ENCODE data around the gene C1QL1. TPM values are rescaled to one million over a fixed set of nuclear protein-coding genes. Genes with fewer than 3 reads are reported as not detected.

The C1QL1 gene
- polyA plus RNA-seq, 1 experiment = 1.9 TPM

DNA sequence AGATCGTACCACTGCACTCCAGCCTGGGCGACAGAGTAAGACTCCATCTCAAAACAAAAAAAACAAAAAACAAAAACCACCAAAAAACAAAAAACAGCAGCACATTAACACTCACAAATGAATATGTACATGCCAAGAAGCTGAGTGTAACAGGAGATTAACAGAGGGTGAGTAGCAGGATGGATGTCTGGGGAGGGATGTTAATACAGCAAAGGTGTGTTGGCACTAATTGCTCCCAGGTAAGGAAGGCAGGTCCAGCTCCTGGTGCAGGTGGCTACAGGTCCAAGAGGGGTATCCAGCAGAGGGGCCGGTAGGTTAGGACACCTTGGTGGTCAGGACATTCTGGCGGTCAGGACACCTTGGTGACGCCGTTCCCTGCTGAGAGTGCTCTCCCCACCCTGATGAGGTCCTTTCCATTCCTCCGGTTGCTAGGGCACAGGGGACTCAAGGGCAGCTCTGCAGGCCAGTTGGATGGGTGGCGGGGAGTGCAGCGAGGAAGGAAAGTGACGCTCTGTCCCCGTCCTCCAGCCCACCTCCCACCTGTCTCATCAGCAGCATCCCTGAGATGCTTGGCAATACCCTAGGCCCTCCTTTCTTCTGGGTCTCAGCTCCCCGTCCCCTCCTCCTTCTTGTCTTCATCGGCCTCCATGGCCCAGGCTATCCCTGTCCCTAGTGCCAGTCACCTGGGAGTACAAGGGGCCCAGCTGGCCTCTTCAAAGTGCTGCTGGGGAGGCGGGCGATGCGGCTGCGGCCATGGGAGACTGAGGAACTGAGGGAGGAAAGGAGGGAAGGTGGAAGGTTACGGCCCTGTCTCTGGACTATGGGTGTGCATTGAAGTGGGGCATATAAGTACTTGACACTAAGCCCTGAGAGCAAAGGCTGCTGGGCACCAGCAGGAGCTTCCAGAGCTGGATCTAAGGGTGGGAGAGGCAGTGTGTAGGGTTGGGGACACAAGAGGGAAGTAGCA is 42.1 kb downstream of the C1QL1 start:
- Histone ChIP-seq H3K27ac (ENCODE audit: low read depth, low read length) (no peak overlapping the region), H3K9me3 (ENCODE audit: control insufficient read depth, insufficient read depth, low read length) (no peaks in the 10 kb centered on the region; the same call in 1 of the 2 replicates), H3K27me3 (ENCODE audit: control insufficient read depth, insufficient read depth, low read length) (no peaks in the 10 kb centered on the region), H3K4me3 (ENCODE audit: low read depth, low read length) (no peak overlapping the region)
- POLR2A ChIA-PET = no interaction called here
- no peak for DNase-seq (ENCODE audit: low read depth, low spot score)
- TF ChIP-seq, protein P1, sequence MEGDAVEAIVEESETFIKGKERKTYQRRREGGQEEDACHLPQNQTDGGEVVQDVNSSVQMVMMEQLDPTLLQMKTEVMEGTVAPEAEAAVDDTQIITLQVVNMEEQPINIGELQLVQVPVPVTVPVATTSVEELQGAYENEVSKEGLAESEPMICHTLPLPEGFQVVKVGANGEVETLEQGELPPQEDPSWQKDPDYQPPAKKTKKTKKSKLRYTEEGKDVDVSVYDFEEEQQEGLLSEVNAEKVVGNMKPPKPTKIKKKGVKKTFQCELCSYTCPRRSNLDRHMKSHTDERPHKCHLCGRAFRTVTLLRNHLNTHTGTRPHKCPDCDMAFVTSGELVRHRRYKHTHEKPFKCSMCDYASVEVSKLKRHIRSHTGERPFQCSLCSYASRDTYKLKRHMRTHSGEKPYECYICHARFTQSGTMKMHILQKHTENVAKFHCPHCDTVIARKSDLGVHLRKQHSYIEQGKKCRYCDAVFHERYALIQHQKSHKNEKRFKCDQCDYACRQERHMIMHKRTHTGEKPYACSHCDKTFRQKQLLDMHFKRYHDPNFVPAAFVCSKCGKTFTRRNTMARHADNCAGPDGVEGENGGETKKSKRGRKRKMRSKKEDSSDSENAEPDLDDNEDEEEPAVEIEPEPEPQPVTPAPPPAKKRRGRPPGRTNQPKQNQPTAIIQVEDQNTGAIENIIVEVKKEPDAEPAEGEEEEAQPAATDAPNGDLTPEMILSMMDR (IDR thresholded peaks at IDR 0.05; ENCODE audit: low read depth, low read length) = no peak
- CTCF ChIA-PET = interaction anchor here (0.9 to 2.0 kb wide), 2 partner anchors 96 to 209 kb away, joined by 4 to 8 read pairs; partner anchors contain the start of gene ACBD4

DNA sequence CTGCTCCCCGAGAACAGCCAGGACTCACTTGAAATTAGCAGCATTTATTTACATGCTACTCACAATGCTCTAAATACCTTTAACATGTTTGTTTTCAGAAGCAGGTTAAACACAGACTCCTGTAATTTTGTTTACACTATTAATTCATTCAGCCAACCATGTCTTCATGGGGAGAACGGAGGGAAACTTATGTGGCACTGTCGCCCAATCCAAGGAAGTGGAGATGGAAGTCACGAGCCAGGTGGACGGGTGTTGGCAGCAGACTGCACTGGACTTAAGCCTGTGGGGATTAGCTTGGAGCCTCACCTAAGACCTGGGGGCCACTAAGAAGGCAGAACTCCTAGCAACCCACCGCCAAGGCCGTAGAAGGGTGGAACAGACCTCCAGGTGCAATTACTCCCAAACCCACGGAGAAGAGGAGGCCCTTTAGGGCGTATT is 44.0 kb downstream of the C1QL1 start:
- no peak overlapping the region for H3K4me3 ChIP-seq (ENCODE audit: low read depth, low read length)
- no peaks in the 10 kb centered on the region; the same call in 1 of the 2 replicates for H3K9me3 ChIP-seq (ENCODE audit: control insufficient read depth, insufficient read depth, low read length)
- CTCF ChIA-PET = interaction anchor here (8.7 kb wide), 1 partner anchor 97 kb away, joined by 244 read pairs; no protein-coding TSS in a partner anchor
- TF ChIP-seq, protein P1 (IDR thresholded peaks at IDR 0.05; ENCODE audit: low read depth, low read length) = no peak
- no peak for DNase-seq (ENCODE audit: low read depth, low spot score)
- POLR2A ChIA-PET = no interaction called here
- H3K27ac ChIP-seq (ENCODE audit: low read depth, low read length) = no peak overlapping the region
- H3K27me3 ChIP-seq (ENCODE audit: control insufficient read depth, insufficient read depth, low read length) = no peaks in the 10 kb centered on the region

DNA sequence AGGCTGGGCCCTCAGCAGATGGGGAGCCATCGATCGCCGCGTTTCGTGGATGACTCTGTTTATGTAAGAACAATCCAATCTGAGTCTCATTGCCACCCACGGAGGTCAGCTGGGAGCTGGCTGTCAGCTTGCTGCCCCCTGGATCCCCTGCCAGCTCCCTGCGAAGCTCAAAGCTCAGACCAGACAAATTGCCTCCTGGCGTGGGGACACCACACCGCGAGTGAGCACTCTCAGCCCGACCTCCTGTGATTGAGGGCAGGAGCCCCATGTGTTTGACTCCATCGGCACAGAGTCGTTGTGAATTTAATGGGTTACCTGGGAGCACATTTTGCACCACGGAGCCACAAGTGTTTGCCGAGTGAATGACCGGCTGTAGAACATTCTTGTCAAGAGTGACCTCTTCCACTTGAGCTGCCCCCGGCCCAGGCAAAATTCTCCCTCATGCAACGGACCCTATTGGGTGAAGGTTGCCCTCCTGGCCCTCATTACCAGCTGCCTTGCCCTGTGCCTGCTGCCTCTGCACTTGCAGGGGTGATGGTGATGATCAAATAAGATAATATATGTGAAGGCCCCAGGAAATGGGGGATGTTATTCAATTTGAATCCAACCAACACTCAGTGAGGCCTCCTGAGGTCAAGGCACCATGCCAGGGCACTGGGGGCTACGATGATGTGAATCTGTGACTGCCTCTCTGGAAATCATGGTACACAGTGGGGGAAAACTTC is 45.2 kb downstream of the C1QL1 start:
- ChIA-PET POLR2A (interaction anchor here (0.5 kb wide), 1 partner anchor 49 kb away, joined by 3 read pairs; no protein-coding TSS in a partner anchor), CTCF (interaction anchor here (1.0 to 8.7 kb wide), 2 partner anchors 21 to 99 kb away, joined by 3 to 244 read pairs; no protein-coding TSS in a partner anchor)
- Histone ChIP-seq H3K27me3 (ENCODE audit: control insufficient read depth, insufficient read depth, low read length) (no peaks in the 10 kb centered on the region), H3K27ac (ENCODE audit: low read depth, low read length) (no peak overlapping the region), H3K9me3 (ENCODE audit: control insufficient read depth, insufficient read depth, low read length) (no peaks in the 10 kb centered on the region), H3K4me3 (ENCODE audit: low read depth, low read length) (no peak overlapping the region)
- DNase-seq (ENCODE audit: low read depth, low spot score) = no peak
- TF ChIP-seq, protein P1 (IDR thresholded peaks at IDR 0.05; ENCODE audit: low read depth, low read length) = no peak

DNA sequence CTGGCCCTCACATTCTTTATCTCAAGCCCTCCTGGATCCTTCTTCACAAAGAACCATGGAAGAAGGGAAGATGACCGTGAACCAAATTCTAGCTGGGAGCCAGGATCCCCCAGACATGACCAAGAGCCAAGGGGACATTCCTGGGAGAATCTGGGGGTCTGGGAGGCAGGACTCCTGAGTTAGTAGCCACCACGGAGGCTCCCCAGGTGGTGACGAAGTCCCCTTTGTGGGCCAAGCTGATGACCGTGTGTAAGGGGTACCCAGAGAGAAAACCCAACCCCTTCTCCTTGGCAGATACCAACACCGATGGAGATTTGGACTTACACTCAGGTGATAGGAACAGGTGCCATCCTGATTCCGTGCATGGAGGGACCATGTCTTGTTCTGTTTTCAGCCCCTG is 46.0 kb downstream of the C1QL1 start:
- TF ChIP-seq, protein P1 (IDR thresholded peaks at IDR 0.05; ENCODE audit: low read depth, low read length) = no peak
- no peak for DNase-seq (ENCODE audit: low read depth, low spot score)
- no peaks in the 10 kb centered on the region for H3K27me3 ChIP-seq (ENCODE audit: control insufficient read depth, insufficient read depth, low read length)
- ChIA-PET CTCF (interaction anchor here (0.7 to 8.7 kb wide), 5 partner anchors 9 to 99 kb away, joined by 5 to 244 read pairs (median 23); no protein-coding TSS in a partner anchor), POLR2A (no interaction called here)
- H3K27ac ChIP-seq (ENCODE audit: low read depth, low read length) = no peak overlapping the region
- H3K4me3 ChIP-seq (ENCODE audit: low read depth, low read length) = no peak overlapping the region
- no peaks in the 10 kb centered on the region for H3K9me3 ChIP-seq (ENCODE audit: control insufficient read depth, insufficient read depth, low read length)
